ENCODE results near the gene MBOAT7.
"Not testable (repeated sequence)": the region's sequence is repeated elsewhere in the genome, so short reads cannot be mapped to it uniquely, and the experiment has no call there.

Gene MBOAT7

GRCh38 chr19:54188215-54188871 is 1.0 kb downstream of the MBOAT7 start:
- peak; percentile 88 for DNase-seq (ENCODE audit: low read depth)

- no peak for DNase-seq (ENCODE audit: low read depth)
Measured at GRCh38 chr19:54186934-54187381, 2.4 kb downstream of the MBOAT7 start.

- no peak for DNase-seq (ENCODE audit: low read depth)
Measured at GRCh38 chr19:54186351-54186750, 3.0 kb downstream of the MBOAT7 start.

- no peak for DNase-seq (ENCODE audit: low read depth)
Measured at GRCh38 chr19:54183431-54183830, 5.9 kb downstream of the MBOAT7 start.

- DNase-seq (ENCODE audit: low read depth): not testable (repeated sequence)
Measured at GRCh38 chr19:54181894-54182293, 7.5 kb downstream of the MBOAT7 start.

GRCh38 chr19:54180691-54181091 is 8.7 kb downstream of the MBOAT7 start:
- no peak for DNase-seq (ENCODE audit: low read depth)

- peak; percentile 71 for DNase-seq (ENCODE audit: low read depth)
Measured at GRCh38 chr19:54179921-54180461, 9.4 kb downstream of the MBOAT7 start.

GRCh38 chr19:54179262-54179852 is 10.0 kb downstream of the MBOAT7 start:
- no peak for DNase-seq (ENCODE audit: low read depth)

GRCh38 chr19:54178581-54179261 is 10.7 kb downstream of the MBOAT7 start:
- DNase-seq (ENCODE audit: low read depth): no peak

GRCh38 chr19:54173951-54174834 is 15.2 kb downstream of the MBOAT7 start:
- DNase-seq (ENCODE audit: low read depth): no peak

GRCh38 chr19:54173359-54173699 is 16.1 kb downstream of the MBOAT7 start:
- no peak for DNase-seq (ENCODE audit: low read depth)

GRCh38 chr19:54172471-54173358 is 16.7 kb downstream of the MBOAT7 start, which contains the start of gene TMC4:
Gene TMC4 (minus strand): TSS chr19:54173160. CDS start chr19:54173117, 43 bp downstream.
- DNase-seq (ENCODE audit: low read depth): no peak

GRCh38 chr19:54171736-54172431 is 17.5 kb downstream of the MBOAT7 start:
- DNase-seq (ENCODE audit: low read depth): not testable (repeated sequence)

- no peak for DNase-seq (ENCODE audit: low read depth)
Measured at GRCh38 chr19:54169149-54169740, 20.1 kb downstream of the MBOAT7 start.

- DNase-seq (ENCODE audit: low read depth): peak; percentile 70
Measured at GRCh38 chr19:54168174-54168917, 21.0 kb downstream of the MBOAT7 start.

GRCh38 chr19:54165222-54165621 is 24.2 kb downstream of the MBOAT7 start:
- no peak for DNase-seq (ENCODE audit: low read depth)

- peak; percentile 20 for DNase-seq (ENCODE audit: low read depth)
Measured at GRCh38 chr19:54164369-54165068, 24.9 kb downstream of the MBOAT7 start.

GRCh38 chr19:54162884-54163283 is 26.5 kb downstream of the MBOAT7 start:
- no peak for DNase-seq (ENCODE audit: low read depth)
